GM23338 (cell line): ENCODE measurements around the gene DOCK2. TPM values are rescaled to one million over a fixed set of nuclear protein-coding genes. Genes with fewer than 3 reads are reported as not detected.

Experiments
- ATAC-seq: fragments of 200-7000 bp; cut with Tn5 transposase; 3 replicates; pipeline ENCODE4 v1.9.1; 2020
- DNase-seq: peaks from one replicate; pipeline ENCODE4 v3.0.0-alpha.2; 2015; ENCODE audit warnings: low spot score
- H2AFZ ChIP-seq: fragments of 200-600 bp; sonication (generic); 2 replicates; pipeline ENCODE4 v1.8.0; 2016; ENCODE audit warnings: antibody characterized with exemption, mild to moderate bottlenecking, moderate library complexity
- H3F3A ChIP-seq: fragments of 200-600 bp; sonication (generic); replicated peaks from 2 replicates; pipeline ENCODE4 v1.8.0; 2017; ENCODE audit warnings: antibody characterized with exemption, mixed run types, low read depth
- H3K27ac ChIP-seq: fragments of 200-600 bp; sonication (generic); 2 replicates; pipeline ENCODE4 v1.6.1; 2016; ENCODE audit warnings: low read depth
- H3K27me3 ChIP-seq: fragments of 200-600 bp; sonication (generic); 2 replicates; pipeline ENCODE4 v1.8.0; 2016; ENCODE audit warnings: mild to moderate bottlenecking, mixed run types, moderate library complexity; ENCODE audit not compliant: insufficient read depth
- H3K36me3 ChIP-seq: fragments of 200-600 bp; sonication (generic); 2 replicates; pipeline ENCODE4 v1.8.0; 2016; ENCODE audit warnings: mild to moderate bottlenecking; ENCODE audit not compliant: insufficient read depth
- H3K4me1 ChIP-seq: fragments of 200-600 bp; sonication (generic); 2 replicates; pipeline ENCODE4 v1.8.0; 2016; ENCODE audit warnings: mild to moderate bottlenecking, moderate library complexity; ENCODE audit not compliant: insufficient read depth
- H3K4me2 ChIP-seq: fragments of 200-600 bp; sonication (generic); 2 replicates; pipeline ENCODE4 v1.7.1; 2017; ENCODE audit warnings: mixed run types
- H3K4me3 ChIP-seq: fragments of 200-600 bp; sonication (generic); 2 replicates; pipeline ENCODE4 v1.6.1; 2016; ENCODE audit warnings: mixed run types
- H3K79me2 ChIP-seq: fragments of 200-600 bp; sonication (generic); replicated peaks from 2 replicates; pipeline ENCODE4 v1.8.0; 2017; ENCODE audit warnings: mild to moderate bottlenecking; ENCODE audit not compliant: insufficient read depth
- H3K9me2 ChIP-seq: fragments of 200-600 bp; sonication (generic); 2 replicates; pipeline ENCODE4 v1.8.0; 2017; ENCODE audit not compliant: insufficient read depth
- H4K20me1 ChIP-seq: fragments of 200-600 bp; sonication (generic); replicated peaks from 2 replicates; pipeline ENCODE4 v1.8.0; 2017; ENCODE audit warnings: mild to moderate bottlenecking; ENCODE audit not compliant: insufficient read depth
- H3K27ac Mint-ChIP-seq: 2 replicates; pipeline ENCODE4 v1.8.0; 2020; ENCODE audit warnings: inconsistent platforms, mild to moderate bottlenecking, moderate library complexity, mixed read lengths
- H3K27me3 Mint-ChIP-seq: 3 replicates; pipeline ENCODE4 v1.8.0; 2022; ENCODE audit warnings: low read depth, mild to moderate bottlenecking, moderate library complexity, mixed read lengths, inconsistent platforms; ENCODE audit not compliant: insufficient read depth, poor library complexity
- H3K36me3 Mint-ChIP-seq: 3 replicates; pipeline ENCODE4 v1.8.0; 2021; ENCODE audit warnings: low read depth, mild to moderate bottlenecking, inconsistent platforms, moderate library complexity, mixed read lengths
- H3K4me1 Mint-ChIP-seq: 3 replicates; pipeline ENCODE4 v1.8.0; 2020; ENCODE audit warnings: mild to moderate bottlenecking, inconsistent platforms, mixed read lengths
- H3K4me3 Mint-ChIP-seq: 3 replicates; pipeline ENCODE4 v1.8.0; 2021; ENCODE audit warnings: moderate library complexity, mild to moderate bottlenecking, inconsistent platforms, mixed read lengths
- H3K9me3 Mint-ChIP-seq: 3 replicates; pipeline ENCODE4 v1.8.0; 2020; ENCODE audit warnings: moderate library complexity, mild to moderate bottlenecking, inconsistent platforms, mixed read lengths
- CREB1 ChIP-seq: fragments of 250-450 bp; sonication (Bioruptor Pico); IDR thresholded peaks from 2 replicates; pipeline ENCODE4 v1.5.0; 2020; ENCODE audit warnings: low read depth, mild to moderate bottlenecking, moderate library complexity
- ETS1 ChIP-seq: IDR thresholded peaks from 2 replicates; pipeline ENCODE4 v1.6.1; 2016; ENCODE audit warnings: antibody characterized with exemption
- EZH2 ChIP-seq: fragments of 200-600 bp; sonication (generic); IDR thresholded peaks from one replicate; pipeline ENCODE4 v1.8.0; 2017; ENCODE audit warnings: antibody characterized with exemption, mild to moderate bottlenecking, low read depth; ENCODE audit not compliant: unreplicated experiment
- EZH2phosphoT487 ChIP-seq: fragments of 200-600 bp; sonication (generic); IDR thresholded peaks from one replicate; pipeline ENCODE4 v1.8.1; 2018; ENCODE audit warnings: antibody characterized with exemption; ENCODE audit not compliant: unreplicated experiment
- JUNB ChIP-seq: IDR thresholded peaks from one replicate; pipeline ENCODE4 v1.6.1; 2016; ENCODE audit warnings: antibody characterized with exemption; ENCODE audit not compliant: unreplicated experiment
- NANOG ChIP-seq: IDR thresholded peaks from 2 replicates; pipeline ENCODE4 v1.6.1; 2016; ENCODE audit warnings: antibody characterized with exemption, borderline replicate concordance
- POLR2AphosphoS5 ChIP-seq: IDR thresholded peaks from 2 replicates; pipeline ENCODE4 v1.6.1; 2016; ENCODE audit warnings: antibody characterized with exemption, low read depth
- REST ChIP-seq: IDR thresholded peaks from one replicate; pipeline ENCODE4 v1.6.1; 2018; ENCODE audit warnings: antibody characterized with exemption; ENCODE audit not compliant: unreplicated experiment
- STAT1 ChIP-seq: IDR thresholded peaks from one replicate; pipeline ENCODE4 v1.6.1; 2016; ENCODE audit warnings: antibody characterized with exemption; ENCODE audit not compliant: unreplicated experiment
- ZNF114 ChIP-seq: fragments of 250-450 bp; sonication (Bioruptor Pico); IDR thresholded peaks from 2 replicates; pipeline ENCODE4 v1.5.0; 2020; ENCODE audit warnings: mild to moderate bottlenecking, moderate library complexity
- ZNF331 ChIP-seq: fragments of 250-450 bp; sonication (Bioruptor Pico); IDR thresholded peaks from 2 replicates; pipeline ENCODE4 v1.5.0; 2020; ENCODE audit warnings: low read depth, mild to moderate bottlenecking, moderate library complexity
- ZNF462 ChIP-seq: fragments of 250-450 bp; sonication (Bioruptor Pico); IDR thresholded peaks from 2 replicates; pipeline ENCODE4 v1.5.0; 2020; ENCODE audit warnings: mild to moderate bottlenecking, moderate library complexity
- polyA plus RNA-seq: library from polyadenylated mRNA; unstranded; fragments of >200 nt; fragmentation: Nextera tagmentation; extraction: Ambion mirVana; gene quantifications from 2 replicates; pipeline ENCODE4 v1.2.1, GENCODE V29; 2016
- total RNA-seq: library from RNA; depleted of rRNA; stranded (reverse); fragments of >200 nt; shearing (Covaris generic); gene quantifications from 2 replicates; pipeline ENCODE4 v1.2.3, GENCODE V29; 2014
- TF ChIP-seq, protein P1 (sequence below), 2 experiments: fragments of 200-600 bp in 1 of 2; sonication (generic) in 1 of 2; conservative IDR thresholded peaks; 2 replicates each; pipeline versions ENCODE4 v1.5.1 to v1.6.1; 2016 to 2017; ENCODE audit warnings: antibody characterized with exemption in 2 of 2, low read depth in 2 of 2, mild to moderate bottlenecking in 2 of 2, moderate library complexity in 1 of 2

Gene DOCK2
- total and polyA plus RNA-seq, 2 experiments from 2014 or later, result 3.7 to 9.4 TPM

DNA sequence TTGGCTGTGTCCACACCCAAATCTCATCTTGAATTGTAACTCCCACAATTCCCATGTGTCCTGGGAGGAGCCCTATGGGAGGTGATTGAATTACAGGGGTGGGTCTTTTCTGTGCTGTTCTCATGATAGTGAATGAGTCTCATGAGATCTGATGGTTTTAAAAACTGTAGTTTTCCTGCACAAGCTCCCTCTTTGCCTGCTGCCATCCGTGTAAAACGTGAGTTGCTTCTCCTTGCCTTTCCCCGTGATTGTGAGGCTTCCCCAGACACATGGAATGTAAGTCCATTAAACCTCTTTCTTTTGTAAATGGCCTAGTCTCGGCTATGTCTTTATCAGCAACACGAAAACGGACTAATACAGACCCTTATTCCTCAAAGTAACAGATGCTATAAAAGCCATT, 94.1 kb downstream of the DOCK2 start:
- TF ChIP-seq, protein P1, sequence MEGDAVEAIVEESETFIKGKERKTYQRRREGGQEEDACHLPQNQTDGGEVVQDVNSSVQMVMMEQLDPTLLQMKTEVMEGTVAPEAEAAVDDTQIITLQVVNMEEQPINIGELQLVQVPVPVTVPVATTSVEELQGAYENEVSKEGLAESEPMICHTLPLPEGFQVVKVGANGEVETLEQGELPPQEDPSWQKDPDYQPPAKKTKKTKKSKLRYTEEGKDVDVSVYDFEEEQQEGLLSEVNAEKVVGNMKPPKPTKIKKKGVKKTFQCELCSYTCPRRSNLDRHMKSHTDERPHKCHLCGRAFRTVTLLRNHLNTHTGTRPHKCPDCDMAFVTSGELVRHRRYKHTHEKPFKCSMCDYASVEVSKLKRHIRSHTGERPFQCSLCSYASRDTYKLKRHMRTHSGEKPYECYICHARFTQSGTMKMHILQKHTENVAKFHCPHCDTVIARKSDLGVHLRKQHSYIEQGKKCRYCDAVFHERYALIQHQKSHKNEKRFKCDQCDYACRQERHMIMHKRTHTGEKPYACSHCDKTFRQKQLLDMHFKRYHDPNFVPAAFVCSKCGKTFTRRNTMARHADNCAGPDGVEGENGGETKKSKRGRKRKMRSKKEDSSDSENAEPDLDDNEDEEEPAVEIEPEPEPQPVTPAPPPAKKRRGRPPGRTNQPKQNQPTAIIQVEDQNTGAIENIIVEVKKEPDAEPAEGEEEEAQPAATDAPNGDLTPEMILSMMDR (conservative IDR thresholded peaks at IDR 0.05; ENCODE audit: low read depth in 2 of 2), result no peak
- TF ChIP-seq ZNF462 (CRISPR knock-in tag) (no peak), ETS1 (no peak), JUNB (no peak), ZNF331 (CRISPR knock-in tag) (no peak), REST (no peak), EZH2 (no peak), CREB1 (CRISPR knock-in tag) (no peak), POLR2AphosphoS5 (no peak), STAT1 (no peak), EZH2phosphoT487 (no peak), NANOG (no peak), ZNF114 (CRISPR knock-in tag) (no peak)
- Histone ChIP-seq H3K9me2 (no peaks in the 10 kb centered on the region), H3K4me2 (no peak overlapping the region), H3K27ac (no peak overlapping the region), H2AFZ (no peak overlapping the region), H4K20me1 (no peaks in the 10 kb centered on the region), H3K4me1 (no peaks in the 10 kb centered on the region), H3F3A (no peaks in the 10 kb centered on the region), H3K4me3 (no peak overlapping the region), H3K79me2 (no peaks in the 10 kb centered on the region), H3K36me3 (no peaks in the 10 kb centered on the region), H3K27me3 (no peaks in the 10 kb centered on the region)
- H3K4me3 Mint-ChIP-seq, result no peak overlapping the region
- H3K9me3 Mint-ChIP-seq, result peaks cover 5% of the 10 kb centered on the region; the same call in 1 of the 3 replicates
- H3K27ac Mint-ChIP-seq, result no peak overlapping the region
- H3K36me3 Mint-ChIP-seq, result no peaks in the 10 kb centered on the region; the same call in 2 of the 3 replicates
- ATAC-seq (no peak), DNase-seq (no peak)
- no peaks in the 10 kb centered on the region; the same call in 2 of the 3 replicates for H3K4me1 Mint-ChIP-seq
- H3K27me3 Mint-ChIP-seq, result peaks cover 1% of the 10 kb centered on the region
